Naive B cell (primary cell): Measurements from ENCODE around the gene FCN1. TPM values are rescaled to one million over a fixed set of nuclear protein-coding genes. Genes with fewer than 3 reads are reported as not detected.
"Not testable (repeated sequence)": the region's sequence is repeated elsewhere in the genome, so short reads cannot be mapped to it uniquely, and the experiment has no call there.

ENCODE experiments used
- ATAC-seq, 2 donors: fragments of 150-1000 bp; cut with Tn5 transposase; 2 replicates each; pipeline ENCODE4 v1.10.0; 2021; ENCODE audit warnings: low read depth in 2 of 2, mild to moderate bottlenecking in 2 of 2, moderate library complexity in 2 of 2
- DNase-seq: peaks from one replicate; pipeline ENCODE4 v3.0.0; 2022
- H3K27ac Mint-ChIP-seq, 6 donors: one replicate each; pipeline ENCODE4 v1.8.0; 2020 to 2022; ENCODE audit warnings: mild to moderate bottlenecking in 6 of 6, mixed read lengths in 6 of 6, moderate library complexity in 5 of 6, inconsistent platforms in 2 of 6
- H3K27me3 Mint-ChIP-seq, 3 donors: one replicate each; pipeline ENCODE4 v1.8.0; 2021 to 2022; ENCODE audit warnings: mixed read lengths in 3 of 3, mild to moderate bottlenecking in 1 of 3
- H3K36me3 Mint-ChIP-seq, 2 donors: one replicate each; pipeline ENCODE4 v1.8.0; 2020 to 2022; ENCODE audit warnings: mixed read lengths in 2 of 2, inconsistent platforms in 1 of 2, mild to moderate bottlenecking in 1 of 2
- H3K4me1 Mint-ChIP-seq, 3 donors: one replicate each; pipeline ENCODE4 v1.8.0; 2020 to 2022; ENCODE audit warnings: mixed read lengths in 3 of 3, inconsistent platforms in 1 of 3, mild to moderate bottlenecking in 1 of 3, moderate library complexity in 1 of 3
- H3K4me3 Mint-ChIP-seq, 8 donors: one replicate each; pipeline ENCODE4 v1.8.0; 2020 to 2022; ENCODE audit warnings: mild to moderate bottlenecking in 8 of 8, mixed read lengths in 8 of 8, moderate library complexity in 8 of 8, inconsistent platforms in 2 of 8
- H3K9me3 Mint-ChIP-seq, 7 donors: one replicate each; pipeline ENCODE4 v1.8.0; 2020 to 2022; ENCODE audit warnings: mixed read lengths in 7 of 7, mild to moderate bottlenecking in 5 of 7, inconsistent platforms in 2 of 7, moderate library complexity in 1 of 7
- polyA plus RNA-seq, 6 donors: library from polyadenylated mRNA; unstranded; fragments of 300-500 nt; fragmentation: Illumina TruSeq; gene quantifications; one replicate each; pipeline ENCODE4 v1.2.3, GENCODE V29; 2021; ENCODE audit warnings: low read depth in 6 of 6

Gene FCN1
- polyA plus RNA-seq, 6 donors from 2014 or later: 2.6 to 33.1 (median 7.9) TPM

GRCh38 chr9:134863941-134864820 lies 53.5 kb downstream of the FCN1 start:
- no peak overlapping the region for H3K4me3 Mint-ChIP-seq
- H3K36me3 Mint-ChIP-seq: no peaks in the 10 kb centered on the region
- peak overlapping the region in 1 of 6 donors; percentile 47 for H3K27ac Mint-ChIP-seq
- H3K9me3 Mint-ChIP-seq: peaks cover 0 to 5% (median 3%) of the 10 kb centered on the region in 7 donors
- peaks cover 0 to 6% (median 5%) of the 10 kb centered on the region in 3 donors for H3K27me3 Mint-ChIP-seq
- peaks cover 8 to 11% (median 9%) of the 10 kb centered on the region in 3 donors for H3K4me1 Mint-ChIP-seq
- DNase-seq (no peak), ATAC-seq (no peak)

- H3K4me3 Mint-ChIP-seq: no peak overlapping the region
- H3K27me3 Mint-ChIP-seq: peaks cover 0 to 6% (median 6%) of the 10 kb centered on the region in 3 donors
- no peaks in the 10 kb centered on the region for H3K36me3 Mint-ChIP-seq
- ATAC-seq: no peak
- peaks cover 0 to 5% (median 2%) of the 10 kb centered on the region in 7 donors for H3K9me3 Mint-ChIP-seq
- DNase-seq: no peak
- no peak overlapping the region for H3K27ac Mint-ChIP-seq
- peaks cover 0 to 3% (median 1%) of the 10 kb centered on the region in 3 donors for H3K4me1 Mint-ChIP-seq
Measured at GRCh38 chr9:134863306-134863902, 54.3 kb downstream of the FCN1 start.

GRCh38 chr9:134861595-134862334 lies 55.9 kb downstream of the FCN1 start:
- H3K4me3 Mint-ChIP-seq: peak overlapping the region in 1 of 8 donors; percentile 66
- H3K9me3 Mint-ChIP-seq: peaks cover 0 to 12% (median 5%) of the 10 kb centered on the region in 7 donors
- peaks cover 0 to 5% (median 0%) of the 10 kb centered on the region in 3 donors for H3K4me1 Mint-ChIP-seq
- peaks cover 0 to 8% of the 10 kb centered on the region in 2 donors for H3K36me3 Mint-ChIP-seq
- peaks cover 8 to 19% (median 10%) of the 10 kb centered on the region in 3 donors for H3K27me3 Mint-ChIP-seq
- no peak overlapping the region for H3K27ac Mint-ChIP-seq
- ATAC-seq (no peak), DNase-seq (no peak)

GRCh38 chr9:134860510-134860909 lies 57.2 kb downstream of the FCN1 start:
- H3K4me1 Mint-ChIP-seq: peaks cover 0 to 5% (median 0%) of the 10 kb centered on the region in 3 donors
- peaks cover 11 to 27% (median 16%) of the 10 kb centered on the region in 3 donors for H3K27me3 Mint-ChIP-seq
- DNase-seq: no peak
- peaks cover 0 to 12% (median 5%) of the 10 kb centered on the region in 7 donors for H3K9me3 Mint-ChIP-seq
- ATAC-seq: no peak
- peaks cover 0 to 9% of the 10 kb centered on the region in 2 donors for H3K36me3 Mint-ChIP-seq
- H3K27ac Mint-ChIP-seq: no peak overlapping the region
- H3K4me3 Mint-ChIP-seq: no peak overlapping the region

GRCh38 chr9:134858051-134858841 lies 59.5 kb downstream of the FCN1 start:
- DNase-seq (no peak), ATAC-seq (no peak)
- Mint-ChIP-seq H3K36me3 (peaks cover 0 to 9% of the 10 kb centered on the region in 2 donors), H3K4me1 (peaks cover 0 to 5% (median 0%) of the 10 kb centered on the region in 3 donors), H3K4me3 (peak overlapping the region in 1 of 8 donors; percentile 42), H3K9me3 (peaks cover 0 to 12% (median 5%) of the 10 kb centered on the region in 7 donors), H3K27ac (peak overlapping the region in 2 of 6 donors; percentile 47 to 74), H3K27me3 (peaks cover 11 to 35% (median 25%) of the 10 kb centered on the region in 3 donors)

GRCh38 chr9:134857451-134857850 lies 60.3 kb downstream of the FCN1 start:
- not testable (repeated sequence) for H3K4me1 Mint-ChIP-seq, ATAC-seq, H3K36me3 Mint-ChIP-seq, H3K27ac Mint-ChIP-seq, H3K4me3 Mint-ChIP-seq, DNase-seq
- Mint-ChIP-seq H3K27me3 (peaks cover 11 to 35% (median 25%) of the 10 kb centered on the region in 3 donors), H3K9me3 (peaks cover 0 to 12% (median 5%) of the 10 kb centered on the region in 7 donors)

- Mint-ChIP-seq H3K4me1 (peaks cover 0 to 5% (median 0%) of the 10 kb centered on the region in 3 donors), H3K4me3 (peak overlapping the region in 1 of 8 donors; percentile 44), H3K36me3 (peaks cover 0 to 9% of the 10 kb centered on the region in 2 donors), H3K9me3 (peaks cover 0 to 12% (median 5%) of the 10 kb centered on the region in 7 donors), H3K27ac (no peak overlapping the region), H3K27me3 (peaks cover 11 to 35% (median 25%) of the 10 kb centered on the region in 3 donors)
- DNase-seq (no peak), ATAC-seq (no peak)
Measured at GRCh38 chr9:134855900-134856377, 61.8 kb downstream of the FCN1 start.

Other genes with a start within 250 kb of the FCN1 start
- gene FCN2, start 37.1 kb downstream of the FCN1 start, polyA plus RNA-seq: not detected
- not detected for gene OLFM1, start 169.8 kb upstream of the FCN1 start, polyA plus RNA-seq